Activated naive CD8-positive, alpha-beta T cell (primary cell): Measurements from ENCODE around the gene FAM204A.

ENCODE experiments used
- H3K27ac Mint-ChIP-seq: one replicate; pipeline ENCODE4 v1.8.0; 2021; ENCODE audit warnings: mixed read lengths
- H3K27me3 Mint-ChIP-seq: one replicate; pipeline ENCODE4 v1.8.0; 2021; ENCODE audit warnings: mixed read lengths
- H3K36me3 Mint-ChIP-seq: one replicate; pipeline ENCODE4 v1.8.0; 2021; ENCODE audit warnings: mixed read lengths
- H3K4me1 Mint-ChIP-seq: one replicate; pipeline ENCODE4 v1.8.0; 2021; ENCODE audit warnings: low read depth, mixed read lengths
- H3K4me3 Mint-ChIP-seq: one replicate; pipeline ENCODE4 v1.8.0; 2021; ENCODE audit warnings: mild to moderate bottlenecking, mixed read lengths
- H3K9me3 Mint-ChIP-seq: one replicate; pipeline ENCODE4 v1.8.0; 2021; ENCODE audit warnings: low read depth, mixed read lengths

The FAM204A gene

GRCh38 chr10:118343115-118343514 lies 991 bp upstream of the FAM204A start:
- Mint-ChIP-seq H3K36me3 (no peaks in the 10 kb centered on the region), H3K27me3 (no peaks in the 10 kb centered on the region), H3K27ac (peak overlapping the region; percentile 64), H3K4me1 (peaks cover 43% of the 10 kb centered on the region), H3K4me3 (peak overlapping the region; percentile 96), H3K9me3 (no peaks in the 10 kb centered on the region)

GRCh38 chr10:118342638-118343020 lies 505 bp upstream of the FAM204A start:
- Mint-ChIP-seq H3K4me1 (peaks cover 48% of the 10 kb centered on the region), H3K27ac (peak overlapping the region; percentile 92), H3K27me3 (no peaks in the 10 kb centered on the region), H3K36me3 (no peaks in the 10 kb centered on the region), H3K4me3 (peak overlapping the region; percentile 96), H3K9me3 (no peaks in the 10 kb centered on the region)

- peaks cover 50% of the 10 kb centered on the region for H3K4me1 Mint-ChIP-seq
- no peaks in the 10 kb centered on the region for H3K9me3 Mint-ChIP-seq
- H3K4me3 Mint-ChIP-seq, result peak overlapping the region; percentile 96
- peak overlapping the region; percentile 28 for H3K27ac Mint-ChIP-seq
- H3K36me3 Mint-ChIP-seq, result no peaks in the 10 kb centered on the region
- H3K27me3 Mint-ChIP-seq, result no peaks in the 10 kb centered on the region
Measured at GRCh38 chr10:118340486-118340885, 1.6 kb downstream of the FAM204A start.

- no peak overlapping the region for H3K27ac Mint-ChIP-seq
- H3K36me3 Mint-ChIP-seq, result peaks cover 3% of the 10 kb centered on the region
- H3K4me1 Mint-ChIP-seq, result peaks cover 54% of the 10 kb centered on the region
- no peak overlapping the region for H3K4me3 Mint-ChIP-seq
- H3K27me3 Mint-ChIP-seq, result no peaks in the 10 kb centered on the region
- no peaks in the 10 kb centered on the region for H3K9me3 Mint-ChIP-seq
Measured at GRCh38 chr10:118339111-118339510, 3.0 kb downstream of the FAM204A start.

GRCh38 chr10:118337356-118337755 lies 4.8 kb downstream of the FAM204A start:
- Mint-ChIP-seq H3K4me1 (peaks cover 47% of the 10 kb centered on the region), H3K4me3 (no peak overlapping the region), H3K27ac (no peak overlapping the region), H3K9me3 (no peaks in the 10 kb centered on the region), H3K36me3 (peaks cover 5% of the 10 kb centered on the region), H3K27me3 (no peaks in the 10 kb centered on the region)

- peaks cover 21% of the 10 kb centered on the region for H3K4me1 Mint-ChIP-seq
- H3K9me3 Mint-ChIP-seq, result no peaks in the 10 kb centered on the region
Measured at GRCh38 chr10:118333871-118334270, 8.3 kb downstream of the FAM204A start.

GRCh38 chr10:118332948-118333710 lies 9.0 kb downstream of the FAM204A start:
- Mint-ChIP-seq H3K27ac (no peak overlapping the region), H3K4me1 (peaks cover 14% of the 10 kb centered on the region), H3K4me3 (no peak overlapping the region), H3K36me3 (peaks cover 5% of the 10 kb centered on the region), H3K27me3 (no peaks in the 10 kb centered on the region), H3K9me3 (no peaks in the 10 kb centered on the region)

More at GRCh38 chr10:118333871-118334270, 8.3 kb downstream of the FAM204A start:
- Mint-ChIP-seq H3K27me3 (no peaks in the 10 kb centered on the region), H3K4me3 (no peak overlapping the region), H3K36me3 (peaks cover 5% of the 10 kb centered on the region), H3K27ac (no peak overlapping the region)

GRCh38 chr10:118332236-118332635 lies 9.9 kb downstream of the FAM204A start:
- Mint-ChIP-seq H3K27ac (no peak overlapping the region), H3K4me3 (no peak overlapping the region), H3K36me3 (peaks cover 7% of the 10 kb centered on the region), H3K9me3 (no peaks in the 10 kb centered on the region), H3K27me3 (no peaks in the 10 kb centered on the region), H3K4me1 (peaks cover 6% of the 10 kb centered on the region)

- H3K27me3 Mint-ChIP-seq, result no peaks in the 10 kb centered on the region
- H3K4me3 Mint-ChIP-seq, result no peak overlapping the region
- H3K9me3 Mint-ChIP-seq, result no peaks in the 10 kb centered on the region
- H3K27ac Mint-ChIP-seq, result peak overlapping the region; percentile 7
- H3K36me3 Mint-ChIP-seq, result peaks cover 7% of the 10 kb centered on the region
- peaks cover 6% of the 10 kb centered on the region for H3K4me1 Mint-ChIP-seq
Measured at GRCh38 chr10:118330295-118331076, 11.6 kb downstream of the FAM204A start.

GRCh38 chr10:118324140-118324539 lies 18.0 kb downstream of the FAM204A start:
- H3K36me3 Mint-ChIP-seq, result peaks cover 11% of the 10 kb centered on the region
- H3K27ac Mint-ChIP-seq, result no peak overlapping the region
- H3K4me3 Mint-ChIP-seq, result no peak overlapping the region
- H3K27me3 Mint-ChIP-seq, result no peaks in the 10 kb centered on the region
- no peaks in the 10 kb centered on the region for H3K4me1 Mint-ChIP-seq
- H3K9me3 Mint-ChIP-seq, result no peaks in the 10 kb centered on the region

- no peak overlapping the region for H3K4me3 Mint-ChIP-seq
- H3K4me1 Mint-ChIP-seq, result no peaks in the 10 kb centered on the region
- no peak overlapping the region for H3K27ac Mint-ChIP-seq
- H3K36me3 Mint-ChIP-seq, result peaks cover 9% of the 10 kb centered on the region
- no peaks in the 10 kb centered on the region for H3K27me3 Mint-ChIP-seq
- no peaks in the 10 kb centered on the region for H3K9me3 Mint-ChIP-seq
Measured at GRCh38 chr10:118321724-118322575, 20.2 kb downstream of the FAM204A start.

- H3K9me3 Mint-ChIP-seq, result no peaks in the 10 kb centered on the region
- H3K27ac Mint-ChIP-seq, result no peak overlapping the region
- H3K27me3 Mint-ChIP-seq, result no peaks in the 10 kb centered on the region
- no peaks in the 10 kb centered on the region for H3K36me3 Mint-ChIP-seq
- H3K4me1 Mint-ChIP-seq, result no peaks in the 10 kb centered on the region
- H3K4me3 Mint-ChIP-seq, result no peak overlapping the region
Measured at GRCh38 chr10:118315629-118316028, 26.5 kb downstream of the FAM204A start.

GRCh38 chr10:118314882-118315281 lies 27.2 kb downstream of the FAM204A start:
- H3K4me1 Mint-ChIP-seq, result no peaks in the 10 kb centered on the region
- H3K27me3 Mint-ChIP-seq, result no peaks in the 10 kb centered on the region
- no peak overlapping the region for H3K4me3 Mint-ChIP-seq
- H3K36me3 Mint-ChIP-seq, result peaks cover under 1% of the 10 kb centered on the region
- no peaks in the 10 kb centered on the region for H3K9me3 Mint-ChIP-seq
- H3K27ac Mint-ChIP-seq, result no peak overlapping the region

GRCh38 chr10:118311505-118311904 lies 30.6 kb downstream of the FAM204A start:
- Mint-ChIP-seq H3K27ac (no peak overlapping the region), H3K27me3 (no peaks in the 10 kb centered on the region), H3K36me3 (peaks cover 2% of the 10 kb centered on the region), H3K9me3 (no peaks in the 10 kb centered on the region), H3K4me3 (no peak overlapping the region), H3K4me1 (no peaks in the 10 kb centered on the region)

- Mint-ChIP-seq H3K27ac (no peak overlapping the region), H3K9me3 (no peaks in the 10 kb centered on the region), H3K36me3 (peaks cover 2% of the 10 kb centered on the region), H3K27me3 (no peaks in the 10 kb centered on the region), H3K4me1 (no peaks in the 10 kb centered on the region), H3K4me3 (no peak overlapping the region)
Measured at GRCh38 chr10:118310822-118311221, 31.3 kb downstream of the FAM204A start.
